Mucosa of descending colon (tissue), 3 donors: ENCODE data around the gene HSPB9. TPM values are rescaled to one million over a fixed set of nuclear protein-coding genes. Genes with fewer than 3 reads are reported as not detected.

Source experiments
- ATAC-seq: fragments of 200-7000 bp; cut with Tn5 transposase; one replicate; pipeline ENCODE4 v1.9.1; 2020; ENCODE audit warnings: mild to moderate bottlenecking, moderate library complexity
- DNase-seq, 3 donors: peaks; one replicate each; pipeline ENCODE4 v3.0.0-alpha.2; 2020
- H3K36me3 ChIP-seq: fragments of 200-600 bp; one replicate; pipeline ENCODE4 v1.8.0; 2021; ENCODE audit warnings: low read depth, mild to moderate bottlenecking
- H3K4me1 ChIP-seq: fragments of 200-600 bp; one replicate; pipeline ENCODE4 v1.8.0; 2021; ENCODE audit warnings: low read depth, mild to moderate bottlenecking
- H3K4me3 ChIP-seq: fragments of 200-600 bp; one replicate; pipeline ENCODE4 v1.8.0; 2021; ENCODE audit warnings: mild to moderate bottlenecking
- H3K9me3 ChIP-seq: fragments of 200-600 bp; one replicate; pipeline ENCODE4 v1.8.0; 2021; ENCODE audit warnings: mild to moderate bottlenecking
- CTCF ChIP-seq: fragments of 200-600 bp; IDR thresholded peaks from one replicate; pipeline ENCODE4 v1.8.0; 2022; ENCODE audit warnings: antibody characterized with exemption, mild to moderate bottlenecking
- intact Hi-C, 2 donors: fragments of 100-400 bp; cut with DNase I in 1 of 2; cut with micrococcal nuclease in 1 of 2; formaldehyde crosslinking; loops; one replicate each; pipeline versions ENCODE4 v1.11.0 to v1.11.1; 2022; cut with DNase I, micrococcal nuclease
- total RNA-seq, 3 donors: library from RNA; stranded (reverse); fragmentation: NEBNext Ultra II Directional in 2 of 3; extraction: Animal tissue kit (Norgen Biotek cat#: 25700) in 2 of 3; gene quantifications; one replicate each; pipeline versions ENCODE4 v1.2.1 to v1.2.4, GENCODE V29; 2021 to 2023
- donor health status: DM: no; HTN: no; CAD: no; lungs with moderate emphysema.
- donor health status: DM: no; HTN: no; CAD: no.
- donor health status: DM: no; HTN: yes; CAD: no.

HSPB9 gene
- total RNA-seq, 3 donors from 2014 or later, result 0.28 TPM; not detected in 2

GRCh38 chr17:42111871-42112551 lies 10.6 kb upstream of the HSPB9 start:
- DNase-seq (peak; percentile 63 to 71 (median 67)), ATAC-seq (peak; percentile 62)
- TF ChIP-seq CTCF, result no peak
- Histone ChIP-seq H3K36me3 (no peaks in the 10 kb centered on the region), H3K4me3 (peak overlapping the region; percentile 19), H3K4me1 (peaks cover 18% of the 10 kb centered on the region), H3K9me3 (no peaks in the 10 kb centered on the region)
- intact Hi-C loops, result loop anchor here in 1 of 2 donors (10.0 kb wide), 1 partner anchor 147 kb away; the partner anchor contains the start of gene CNP

GRCh38 chr17:42112552-42113176 lies 9.9 kb upstream of the HSPB9 start, which contains the start of gene DHX58:
TSS of gene DHX58 (minus strand) at chr17:42112714. CDS start at chr17:42111892, 822 bp downstream.
- no peaks in the 10 kb centered on the region for H3K9me3 ChIP-seq
- peak; percentile 81 to 89 (median 85) for DNase-seq
- no peaks in the 10 kb centered on the region for H3K36me3 ChIP-seq
- ATAC-seq, result peak; percentile 89
- H3K4me3 ChIP-seq, result peak within 1 kb of the TSS; percentile 19
- intact Hi-C loops, result loop anchor here in 1 of 2 donors (10.0 kb wide), 1 partner anchor 148 kb away; the partner anchor contains the start of gene CNP
- H3K4me1 ChIP-seq, result peaks cover 18% of the 10 kb centered on the region
- no peak for TF ChIP-seq CTCF

GRCh38 chr17:42113293-42114069 lies 9.1 kb upstream of the HSPB9 start:
- DNase-seq, result peak in 1 of 3 donors; percentile 37
- Histone ChIP-seq H3K4me3 (no peak overlapping the region), H3K9me3 (no peaks in the 10 kb centered on the region), H3K36me3 (no peaks in the 10 kb centered on the region), H3K4me1 (peaks cover 18% of the 10 kb centered on the region)
- intact Hi-C loops, result loop anchor here in 1 of 2 donors (10.0 kb wide), 1 partner anchor 149 kb away; the partner anchor contains the start of gene CNP
- TF ChIP-seq CTCF, result no peak
- ATAC-seq, result no peak

GRCh38 chr17:42114118-42114517 lies 8.5 kb upstream of the HSPB9 start:
- H3K9me3 ChIP-seq, result no peaks in the 10 kb centered on the region
- no peak for ATAC-seq
- peaks cover 18% of the 10 kb centered on the region for H3K4me1 ChIP-seq
- TF ChIP-seq CTCF, result no peak
- no peaks in the 10 kb centered on the region for H3K36me3 ChIP-seq
- intact Hi-C loops, result loop anchor here in 1 of 2 donors (10.0 kb wide), 1 partner anchor 149 kb away; the partner anchor contains the start of gene CNP
- H3K4me3 ChIP-seq, result no peak overlapping the region
- no peak for DNase-seq

- Histone ChIP-seq H3K36me3 (no peaks in the 10 kb centered on the region), H3K4me3 (no peak overlapping the region), H3K4me1 (peaks cover 24% of the 10 kb centered on the region), H3K9me3 (no peaks in the 10 kb centered on the region)
- intact Hi-C loops, result loop anchor here (5.0 to 10.0 kb wide), 2 partner anchors 50 to 152 kb away; partner anchors contain the start of gene CNP (in 1 of the 2)
- peak; percentile 77 for TF ChIP-seq CTCF
- peak; percentile 53 for ATAC-seq
- DNase-seq, result peak; percentile 84 to 94 (median 88)
Measured at GRCh38 chr17:42116705-42117396, 5.8 kb upstream of the HSPB9 start.
